Skin of body (tissue), 2 donors: Measurements from ENCODE around the gene MCU. TPM values are rescaled to one million over a fixed set of nuclear protein-coding genes. Genes with fewer than 3 reads are reported as not detected.
"Not testable (repeated sequence)": the region's sequence is repeated elsewhere in the genome, so short reads cannot be mapped to it uniquely, and the experiment has no call there.

Experiments
- DNase-seq: peaks from one replicate; lab custom pipeline; 2025; lab: John Stamatoyannopoulos, UW
- total RNA-seq: library from RNA; depleted of rRNA; stranded (reverse); fragments of >200 nt; gene quantifications from one replicate; pipeline ENCODE4 v1.2.3, GENCODE V29; 2014

The MCU gene
- total RNA-seq, 1 donor from 2014 or later = 31.2 TPM

GRCh38 chr10:72893136-72893798 is 201.3 kb downstream of the MCU start, which contains the start of gene OIT3:
TSS of gene OIT3 (plus strand) at chr10:72893739. CDS start at chr10:72893799, 60 bp downstream.
- DNase-seq = no peak

GRCh38 chr10:72895236-72895850 is 203.4 kb downstream of the MCU start:
- DNase-seq = no peak

GRCh38 chr10:72898616-72899015 is 206.7 kb downstream of the MCU start:
- no peak for DNase-seq

GRCh38 chr10:72899545-72899944 is 207.6 kb downstream of the MCU start:
- DNase-seq = no peak

- not testable (repeated sequence) for DNase-seq
These were observed 212.1 kb downstream of the MCU start for GRCh38 chr10:72903941-72904446.

GRCh38 chr10:72904806-72905205 is 212.9 kb downstream of the MCU start:
- no peak for DNase-seq

- no peak for DNase-seq
These were observed 214.5 kb downstream of the MCU start for GRCh38 chr10:72906446-72906845.

GRCh38 chr10:72910705-72911104 is 218.8 kb downstream of the MCU start:
- no peak for DNase-seq

- no peak for DNase-seq
These were observed 219.8 kb downstream of the MCU start for GRCh38 chr10:72911758-72912157.

GRCh38 chr10:72912736-72913135 is 220.8 kb downstream of the MCU start:
- no peak for DNase-seq

- DNase-seq = no peak
These were observed 221.3 kb downstream of the MCU start for GRCh38 chr10:72913287-72913686.

GRCh38 chr10:72917201-72917600 is 225.3 kb downstream of the MCU start:
- DNase-seq = not testable (repeated sequence)

- not testable (repeated sequence) for DNase-seq
These were observed 225.9 kb downstream of the MCU start for GRCh38 chr10:72917803-72918332.

- DNase-seq = no peak
These were observed 226.4 kb downstream of the MCU start for GRCh38 chr10:72918352-72918751.

GRCh38 chr10:72921147-72921683 is 229.3 kb downstream of the MCU start:
- DNase-seq = not testable (repeated sequence)

GRCh38 chr10:72924351-72924750 is 232.4 kb downstream of the MCU start:
- DNase-seq = no peak

GRCh38 chr10:72925951-72926465 is 234.1 kb downstream of the MCU start:
- no peak for DNase-seq

- no peak for DNase-seq
These were observed 235.5 kb downstream of the MCU start for GRCh38 chr10:72927485-72927884.

- DNase-seq = no peak
These were observed 236.9 kb downstream of the MCU start for GRCh38 chr10:72928798-72929197.

GRCh38 chr10:72930276-72930675 is 238.3 kb downstream of the MCU start:
- no peak for DNase-seq

GRCh38 chr10:72932259-72933015 is 240.5 kb downstream of the MCU start:
- no peak for DNase-seq
